ENCODE data around the gene PGM1.

The PGM1 gene

DNA sequence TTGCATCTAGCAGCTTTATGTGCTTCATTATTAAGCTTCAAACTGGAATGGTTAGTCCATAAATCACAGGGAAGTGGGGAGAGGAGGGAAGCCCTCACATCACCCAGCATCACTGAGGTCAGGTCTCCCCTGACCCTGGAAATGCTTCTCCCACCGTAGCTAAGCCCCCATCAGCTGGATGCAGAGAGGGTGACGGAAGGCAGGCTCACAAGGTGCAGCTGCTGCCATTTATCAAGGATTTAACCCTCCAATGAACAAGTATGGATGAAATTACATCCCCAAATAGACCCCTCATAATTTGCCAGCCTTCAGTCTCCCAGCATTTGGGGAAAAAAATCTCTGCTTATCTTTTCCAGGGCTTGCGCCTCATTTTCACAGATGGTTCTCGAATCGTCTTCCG lies 60.8 kb downstream of the PGM1 start:
- Mint-ChIP-seq H3K27ac (no peak overlapping the region), H3K4me3 (no peak overlapping the region), H3K9me3 (no peaks in the 10 kb centered on the region), H3K27me3 (no peaks in the 10 kb centered on the region), H3K36me3 (ENCODE audit: low read depth) (peaks cover 49% of the 10 kb centered on the region), H3K4me1 (peaks cover 16% of the 10 kb centered on the region)
- ATAC-seq (no peak), DNase-seq (no peak)

DNA sequence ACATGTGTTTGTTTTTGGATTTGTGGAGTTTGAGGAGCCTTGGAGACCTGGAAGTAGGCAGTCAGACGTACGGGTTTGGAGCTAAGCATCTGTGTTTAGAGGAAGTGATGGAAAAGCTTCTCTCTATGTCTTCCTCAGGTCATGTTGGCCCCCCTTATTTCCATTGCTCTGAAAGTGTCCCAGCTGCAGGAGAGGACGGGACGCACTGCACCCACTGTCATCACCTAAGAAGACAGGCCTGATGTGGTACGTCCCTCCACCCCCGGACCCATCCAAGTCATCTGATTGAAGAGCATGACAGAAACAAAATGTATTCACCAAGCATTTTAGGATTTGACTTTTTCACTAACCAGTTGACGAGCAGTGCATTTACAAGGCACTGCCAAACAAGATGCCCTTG lies 66.2 kb downstream of the PGM1 start:
- peaks cover 58% of the 10 kb centered on the region for H3K36me3 Mint-ChIP-seq (ENCODE audit: low read depth)
- ATAC-seq (no peak), DNase-seq (no peak)
- H3K27ac Mint-ChIP-seq: no peak overlapping the region
- H3K4me1 Mint-ChIP-seq: no peaks in the 10 kb centered on the region
- no peaks in the 10 kb centered on the region for H3K27me3 Mint-ChIP-seq
- H3K9me3 Mint-ChIP-seq: no peaks in the 10 kb centered on the region
- no peak overlapping the region for H3K4me3 Mint-ChIP-seq

DNA sequence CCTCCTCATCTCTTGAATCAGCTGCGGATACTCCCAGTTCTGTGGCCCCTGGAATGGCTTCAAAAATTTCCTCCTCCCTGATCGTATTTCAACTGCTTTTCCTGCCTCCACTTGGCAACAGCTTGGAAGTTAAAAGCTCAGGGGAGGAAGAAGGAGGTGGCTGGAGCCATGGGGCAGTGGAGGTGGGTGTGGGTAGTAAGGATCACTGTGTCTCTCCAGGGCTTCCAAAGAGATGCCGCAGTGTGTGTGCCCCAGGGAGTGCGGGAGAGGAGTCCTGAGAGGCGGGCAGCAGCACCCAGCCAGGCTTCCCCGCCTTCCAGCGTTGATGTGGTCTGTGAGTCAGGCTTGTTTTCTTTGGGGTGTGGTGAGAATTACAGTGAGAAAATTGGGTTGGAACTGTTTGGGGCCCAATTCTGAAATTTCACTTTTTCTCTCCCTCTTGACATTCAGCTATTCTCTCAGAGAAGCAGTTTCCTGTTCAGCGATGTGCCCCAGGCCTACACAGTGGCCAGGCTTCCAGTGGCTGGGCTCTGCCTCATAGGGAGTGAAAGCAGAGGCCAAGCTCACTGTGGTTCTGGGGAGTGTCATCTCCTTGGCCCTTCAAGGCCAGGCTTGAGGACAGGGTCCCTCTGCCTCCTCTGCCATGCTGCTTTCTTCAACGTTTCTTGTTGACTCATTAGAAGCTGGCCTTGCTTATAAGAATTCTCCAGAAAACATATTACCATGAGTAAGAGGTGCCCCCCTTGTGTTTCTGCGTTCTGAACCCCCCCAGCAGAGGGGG lies 69.0 kb downstream of the PGM1 start:
- Mint-ChIP-seq H3K27me3 (no peaks in the 10 kb centered on the region), H3K36me3 (ENCODE audit: low read depth) (peaks cover 50% of the 10 kb centered on the region), H3K4me1 (no peaks in the 10 kb centered on the region), H3K4me3 (no peak overlapping the region), H3K27ac (no peak overlapping the region), H3K9me3 (peaks cover 9% of the 10 kb centered on the region)
- ATAC-seq: no peak
- DNase-seq: no peak

DNA sequence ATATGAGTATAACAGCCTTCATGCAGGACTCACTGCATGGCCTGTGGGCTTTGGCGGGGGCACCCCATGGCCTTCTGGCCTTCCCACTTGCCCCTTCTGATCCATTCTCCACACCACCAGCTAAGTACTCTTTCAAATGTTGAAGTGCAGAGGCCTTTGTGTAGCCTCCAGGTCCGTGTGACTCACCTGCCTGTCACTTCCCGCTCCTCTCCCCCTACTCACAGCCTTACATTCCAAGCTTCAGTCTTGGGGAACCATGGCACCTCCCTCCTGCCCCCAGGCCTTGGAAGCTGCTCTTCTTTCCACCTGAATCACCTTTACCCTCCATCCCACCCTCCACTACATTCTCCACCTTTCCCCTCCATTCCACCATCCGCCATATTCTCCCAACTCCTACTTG lies 69.6 kb downstream of the PGM1 start:
- Mint-ChIP-seq H3K9me3 (peaks cover 9% of the 10 kb centered on the region), H3K36me3 (ENCODE audit: low read depth) (peaks cover 47% of the 10 kb centered on the region), H3K27ac (no peak overlapping the region), H3K27me3 (no peaks in the 10 kb centered on the region), H3K4me3 (no peak overlapping the region), H3K4me1 (no peaks in the 10 kb centered on the region)
- ATAC-seq (no peak), DNase-seq (no peak)

DNA sequence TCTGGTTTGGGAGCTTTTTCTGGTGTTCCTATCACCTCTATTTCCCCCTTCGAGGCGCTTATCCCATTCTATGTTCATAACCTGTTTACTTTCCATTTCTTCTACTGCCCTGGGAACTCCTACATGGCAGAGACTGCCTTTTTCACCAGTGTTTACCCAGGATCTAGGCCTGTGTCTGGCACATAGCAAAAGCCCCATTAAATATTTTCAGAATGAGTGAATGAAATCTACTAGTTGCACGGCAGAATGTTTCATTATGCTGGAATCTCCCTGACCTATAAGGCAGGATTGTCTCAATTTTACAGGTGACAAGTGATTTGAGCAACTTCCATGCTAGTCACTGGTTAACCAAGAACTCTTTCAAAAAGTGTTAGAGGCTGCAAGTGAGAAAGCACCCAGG lies 70.1 kb downstream of the PGM1 start:
- H3K27me3 Mint-ChIP-seq: no peaks in the 10 kb centered on the region
- peaks cover 9% of the 10 kb centered on the region for H3K9me3 Mint-ChIP-seq
- H3K4me1 Mint-ChIP-seq: no peaks in the 10 kb centered on the region
- ATAC-seq: no peak
- H3K4me3 Mint-ChIP-seq: no peak overlapping the region
- H3K36me3 Mint-ChIP-seq (ENCODE audit: low read depth): peaks cover 44% of the 10 kb centered on the region
- DNase-seq: no peak
- no peak overlapping the region for H3K27ac Mint-ChIP-seq

DNA sequence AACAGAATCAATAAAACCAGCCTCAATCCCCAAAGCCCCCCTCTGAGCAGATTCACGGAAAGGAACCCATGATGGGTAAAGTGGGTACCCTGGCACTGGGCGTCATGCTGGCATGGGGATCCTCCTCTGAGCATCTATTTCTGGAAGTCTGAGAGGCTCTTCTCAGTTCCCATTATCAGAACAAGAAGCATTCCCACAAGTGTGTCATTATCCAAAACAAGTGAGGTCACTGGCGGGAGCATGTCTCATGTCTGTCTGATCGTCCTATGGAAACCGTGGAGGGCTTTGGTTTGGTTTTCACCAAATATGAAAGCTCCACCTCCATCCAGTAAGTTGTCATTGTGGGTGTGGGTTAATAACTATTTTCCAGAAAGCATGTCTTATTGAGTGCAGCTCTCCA lies 70.7 kb downstream of the PGM1 start:
- Mint-ChIP-seq H3K36me3 (ENCODE audit: low read depth) (peaks cover 41% of the 10 kb centered on the region), H3K27ac (no peak overlapping the region), H3K4me3 (no peak overlapping the region), H3K27me3 (no peaks in the 10 kb centered on the region), H3K9me3 (peaks cover 9% of the 10 kb centered on the region), H3K4me1 (no peaks in the 10 kb centered on the region)
- DNase-seq (no peak), ATAC-seq (no peak)

DNA sequence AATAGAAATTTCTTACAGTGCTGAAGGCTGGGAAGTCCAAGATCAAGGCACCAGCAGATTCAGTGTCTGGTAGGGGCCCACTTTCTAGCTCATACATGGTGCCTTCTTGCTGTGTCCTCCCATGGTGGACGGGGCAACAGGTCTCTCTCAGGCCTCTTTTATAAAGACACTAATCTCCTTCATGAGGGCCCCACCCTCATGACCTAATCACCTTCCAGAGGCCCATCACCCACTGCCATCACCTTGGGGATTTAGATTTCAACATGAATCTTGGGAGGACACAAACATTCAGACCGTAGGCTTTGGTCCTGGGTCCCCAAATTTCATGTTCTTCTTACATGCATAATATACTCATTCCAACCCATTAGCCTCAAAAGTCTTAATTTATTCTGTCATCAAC lies 71.5 kb downstream of the PGM1 start:
- Mint-ChIP-seq H3K27me3 (no peaks in the 10 kb centered on the region), H3K4me3 (no peak overlapping the region), H3K27ac (no peak overlapping the region), H3K36me3 (ENCODE audit: low read depth) (peaks cover 32% of the 10 kb centered on the region), H3K9me3 (peaks cover 9% of the 10 kb centered on the region), H3K4me1 (no peaks in the 10 kb centered on the region)
- ATAC-seq: no peak
- no peak for DNase-seq

GRCh38 chr1:63665410-63665809 lies 72.2 kb downstream of the PGM1 start:
- DNase-seq: no peak
- Mint-ChIP-seq H3K4me3 (no peak overlapping the region), H3K9me3 (peaks cover 9% of the 10 kb centered on the region), H3K4me1 (no peaks in the 10 kb centered on the region), H3K36me3 (ENCODE audit: low read depth) (peaks cover 28% of the 10 kb centered on the region), H3K27me3 (no peaks in the 10 kb centered on the region), H3K27ac (no peak overlapping the region)
- peak; percentile 15 for ATAC-seq

- no peak overlapping the region for H3K4me3 Mint-ChIP-seq
- ATAC-seq (no peak), DNase-seq (no peak)
- peaks cover 9% of the 10 kb centered on the region for H3K9me3 Mint-ChIP-seq
- no peaks in the 10 kb centered on the region for H3K4me1 Mint-ChIP-seq
- no peaks in the 10 kb centered on the region for H3K27me3 Mint-ChIP-seq
- peaks cover 24% of the 10 kb centered on the region for H3K36me3 Mint-ChIP-seq (ENCODE audit: low read depth)
- no peak overlapping the region for H3K27ac Mint-ChIP-seq
Measured at GRCh38 chr1:63665824-63666223, 72.6 kb downstream of the PGM1 start.

- Mint-ChIP-seq H3K27ac (no peak overlapping the region), H3K4me1 (no peaks in the 10 kb centered on the region), H3K4me3 (no peak overlapping the region), H3K27me3 (no peaks in the 10 kb centered on the region), H3K9me3 (peaks cover 9% of the 10 kb centered on the region), H3K36me3 (ENCODE audit: low read depth) (peaks cover 14% of the 10 kb centered on the region)
- DNase-seq: no peak
- no peak for ATAC-seq
Measured at GRCh38 chr1:63668298-63668697, 75.1 kb downstream of the PGM1 start.

GRCh38 chr1:63669151-63669961 lies 76.1 kb downstream of the PGM1 start:
- H3K27ac Mint-ChIP-seq: no peak overlapping the region
- ATAC-seq (no peak), DNase-seq (no peak)
- no peaks in the 10 kb centered on the region for H3K4me1 Mint-ChIP-seq
- H3K27me3 Mint-ChIP-seq: no peaks in the 10 kb centered on the region
- H3K4me3 Mint-ChIP-seq: no peak overlapping the region
- peaks cover 4% of the 10 kb centered on the region for H3K36me3 Mint-ChIP-seq (ENCODE audit: low read depth)
- peaks cover 9% of the 10 kb centered on the region for H3K9me3 Mint-ChIP-seq

DNA sequence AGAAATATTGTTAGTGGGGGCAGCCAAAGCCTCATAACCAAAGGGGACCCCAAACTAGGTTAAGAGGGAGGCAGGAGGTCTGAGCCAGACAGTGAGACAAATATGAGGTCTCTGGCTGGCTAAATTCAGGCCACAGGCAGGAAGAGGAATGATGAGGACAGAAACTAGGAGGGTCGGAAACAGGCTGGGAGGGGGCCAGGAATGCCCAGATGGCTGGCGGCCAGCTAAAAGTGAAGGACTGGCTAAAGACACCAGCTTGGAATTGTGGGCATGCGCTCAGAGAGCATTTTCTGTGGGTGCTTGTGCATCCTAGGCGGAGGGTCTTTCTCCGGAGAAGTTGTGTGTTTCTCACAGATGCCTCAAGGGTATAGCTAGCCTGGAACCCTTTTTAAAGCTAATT lies 77.0 kb downstream of the PGM1 start:
- Mint-ChIP-seq H3K27me3 (no peaks in the 10 kb centered on the region), H3K4me3 (no peak overlapping the region), H3K27ac (no peak overlapping the region), H3K36me3 (ENCODE audit: low read depth) (peaks cover 3% of the 10 kb centered on the region), H3K9me3 (peaks cover 6% of the 10 kb centered on the region), H3K4me1 (no peaks in the 10 kb centered on the region)
- ATAC-seq (no peak), DNase-seq (no peak)

DNA sequence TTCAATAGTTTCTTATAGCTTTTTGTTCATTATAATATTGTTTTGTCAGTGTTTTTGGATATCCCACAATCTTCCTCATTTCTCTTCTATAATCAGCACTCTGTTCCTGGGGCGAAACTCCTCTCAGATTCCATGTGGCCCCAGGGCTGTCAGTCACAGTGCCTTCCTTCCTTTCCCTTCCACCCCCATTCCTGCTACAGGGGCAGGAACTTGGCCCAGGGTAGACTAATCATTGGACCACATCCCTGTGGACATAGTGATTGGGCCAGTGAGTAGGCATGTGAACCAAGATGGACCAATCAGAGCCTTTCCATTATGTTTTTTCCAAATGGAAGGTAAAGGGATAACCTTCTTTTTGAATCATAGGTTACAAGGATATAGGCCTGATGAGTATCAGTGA lies 78.3 kb downstream of the PGM1 start:
- ATAC-seq (no peak), DNase-seq (no peak)
- H3K27ac Mint-ChIP-seq: no peak overlapping the region
- no peaks in the 10 kb centered on the region for H3K4me1 Mint-ChIP-seq
- H3K27me3 Mint-ChIP-seq: no peaks in the 10 kb centered on the region
- no peak overlapping the region for H3K4me3 Mint-ChIP-seq
- H3K36me3 Mint-ChIP-seq (ENCODE audit: low read depth): no peaks in the 10 kb centered on the region
- H3K9me3 Mint-ChIP-seq: no peaks in the 10 kb centered on the region

DNA sequence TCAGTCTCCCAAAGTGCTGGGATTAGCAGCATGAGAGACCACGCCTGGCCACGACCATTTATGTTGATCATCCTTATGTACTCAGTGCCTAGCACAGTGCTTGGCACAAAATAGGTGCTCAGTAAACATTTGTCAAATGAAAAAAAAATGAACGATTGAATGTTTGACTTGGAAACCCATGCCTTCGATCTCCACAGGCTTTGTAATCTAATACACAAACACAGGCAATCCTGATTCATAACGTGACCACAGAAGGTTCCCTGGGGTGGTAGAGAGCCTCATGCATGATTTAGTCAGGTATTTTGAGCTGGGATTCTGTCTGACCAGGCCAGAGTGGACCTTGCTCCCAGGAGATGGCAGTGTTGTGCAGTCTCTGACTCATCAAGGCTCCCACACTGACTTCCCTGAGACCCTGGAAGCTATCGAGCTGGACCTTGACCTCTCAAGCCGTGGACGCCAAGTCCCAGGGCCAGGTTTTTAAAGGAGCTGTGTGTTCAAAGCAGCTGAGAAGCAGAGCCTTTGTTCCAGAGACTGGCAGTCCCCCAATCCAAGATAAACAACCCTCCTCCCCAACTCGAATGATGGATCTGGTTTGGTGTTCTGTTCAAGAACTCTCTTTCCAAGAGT lies 81.1 kb downstream of the PGM1 start:
- Mint-ChIP-seq H3K9me3 (peaks cover 7% of the 10 kb centered on the region), H3K27me3 (no peaks in the 10 kb centered on the region), H3K27ac (no peak overlapping the region), H3K4me1 (no peaks in the 10 kb centered on the region), H3K36me3 (ENCODE audit: low read depth) (peaks cover 2% of the 10 kb centered on the region), H3K4me3 (no peak overlapping the region)
- ATAC-seq: no peak
- no peak for DNase-seq

- Mint-ChIP-seq H3K4me1 (no peaks in the 10 kb centered on the region), H3K36me3 (ENCODE audit: low read depth) (peaks cover 2% of the 10 kb centered on the region), H3K9me3 (peaks cover 13% of the 10 kb centered on the region), H3K27me3 (no peaks in the 10 kb centered on the region), H3K27ac (no peak overlapping the region), H3K4me3 (no peak overlapping the region)
- DNase-seq: no peak
- no peak for ATAC-seq
Measured at GRCh38 chr1:63674865-63675419, 81.7 kb downstream of the PGM1 start.
